ENCODE results near the gene TMEM106B.
"Not testable (repeated sequence)": the region's sequence is repeated elsewhere in the genome, so short reads cannot be mapped to it uniquely, and the experiment has no call there.

The TMEM106B gene

DNA sequence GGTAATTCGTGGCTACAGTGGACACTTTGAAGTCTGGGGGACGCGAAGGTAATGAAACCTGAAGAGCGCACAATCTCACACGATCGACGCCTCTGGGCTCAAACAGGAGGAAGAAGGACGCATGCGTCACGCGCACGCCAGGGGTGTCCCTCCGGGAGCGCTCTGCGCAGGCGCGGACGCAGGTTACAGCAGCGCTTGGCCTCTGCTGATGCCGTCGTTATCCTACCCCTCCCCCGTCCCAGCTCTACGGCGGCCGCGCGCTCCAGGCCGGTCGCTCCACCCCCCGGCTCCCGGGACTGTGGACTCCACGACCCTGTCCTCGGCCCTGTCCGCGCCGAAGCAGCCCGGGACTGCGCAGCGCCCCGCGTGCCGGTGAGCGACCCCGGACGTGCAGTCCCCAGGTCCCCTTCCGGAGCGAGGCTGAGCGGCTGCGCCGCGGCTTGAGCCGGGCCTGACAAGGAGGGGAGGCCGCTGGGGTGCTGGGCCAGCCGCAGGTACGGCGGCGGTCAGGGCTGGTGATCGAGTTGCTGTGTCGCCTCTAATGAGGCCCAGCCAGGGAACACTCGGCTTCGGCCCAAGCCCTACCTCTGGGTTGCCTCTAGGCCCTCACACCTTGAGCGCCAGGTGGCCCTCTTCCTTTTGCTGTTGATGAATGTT, at the start of gene TMEM106B:
Gene TMEM106B (plus strand): TSS at position 241 of the 657 bp plus-strand sequence. CDS start 3,517 bp downstream, outside the sequence.
- peak; percentile 96 to 97 for DNase-seq

DNA sequence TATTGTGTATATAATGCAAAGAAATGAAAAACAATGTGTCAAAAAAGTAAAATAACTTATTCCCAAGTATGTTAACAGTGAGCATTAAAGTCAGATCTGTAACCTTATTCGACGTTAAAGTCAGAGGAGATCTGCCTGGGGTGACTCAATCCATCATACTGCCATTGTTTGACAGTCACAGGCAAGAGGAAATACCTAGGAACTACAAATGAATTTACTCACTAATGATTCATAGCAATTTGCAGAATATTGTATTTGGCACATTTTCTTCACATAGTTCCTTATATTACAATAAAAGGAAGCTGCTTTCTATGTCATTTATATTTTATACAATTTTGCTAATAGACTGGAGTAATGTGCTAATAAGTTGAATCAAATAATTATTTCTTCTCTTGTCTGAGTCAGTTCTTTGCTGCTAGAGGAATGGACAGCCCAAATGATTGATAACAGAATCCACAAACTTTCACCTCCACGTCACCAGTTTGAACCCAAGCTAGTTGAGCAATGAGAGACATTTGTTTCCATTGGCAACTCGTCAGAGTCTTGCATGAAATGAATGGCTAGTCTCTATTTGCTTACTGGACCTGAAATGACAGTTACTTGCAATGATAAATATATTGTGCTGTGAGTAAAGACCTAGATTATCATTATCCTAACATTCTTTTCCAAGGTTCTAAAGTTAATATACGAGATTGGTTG, 48.5 kb upstream of the TMEM106B start:
- no peak for DNase-seq

DNA sequence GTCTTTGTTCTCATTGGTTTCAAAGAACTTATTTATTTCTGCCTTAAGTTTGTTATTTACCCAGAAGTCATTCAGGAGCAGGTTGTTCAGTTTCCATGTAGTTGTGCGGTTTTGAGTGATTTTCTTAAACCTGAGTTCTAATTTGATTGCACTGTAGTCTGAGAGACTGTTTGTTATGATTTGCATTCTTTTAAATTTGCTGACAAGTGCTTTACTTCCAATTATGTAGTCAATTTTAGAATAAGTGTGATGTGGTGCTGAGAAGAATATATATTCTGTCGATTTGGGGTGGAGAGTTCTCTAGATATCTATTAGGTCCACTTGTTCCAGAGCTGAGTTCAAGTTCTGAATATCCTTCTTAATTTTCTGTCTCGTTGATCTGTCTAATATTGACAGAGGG, 43.0 kb upstream of the TMEM106B start:
- DNase-seq: not testable (repeated sequence)

- DNase-seq: peak; percentile 27 to 37
Measured at GRCh38 chr7:12169981-12170820, 40.9 kb upstream of the TMEM106B start.

GRCh38 chr7:12173671-12174070, 37.4 kb upstream of the TMEM106B start:
- no peak for DNase-seq

DNA sequence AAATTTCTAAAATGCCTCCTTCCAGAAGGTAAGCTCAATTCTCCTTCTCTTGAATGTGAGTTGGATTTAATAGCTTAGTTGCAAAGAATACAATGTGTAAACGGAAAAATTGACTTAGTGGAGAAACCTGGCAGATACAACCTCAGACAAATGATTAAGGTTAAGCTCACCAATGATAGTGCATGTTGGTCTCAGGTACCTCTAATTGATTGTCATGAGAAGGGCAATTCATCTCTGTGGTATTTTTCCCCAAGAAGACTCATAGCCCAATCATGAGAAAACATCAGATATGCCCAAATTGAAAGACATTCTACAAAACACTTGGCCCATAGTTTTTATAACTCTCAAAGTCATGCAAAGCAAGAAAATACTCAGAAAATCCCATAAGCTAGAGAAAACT, 36.2 kb upstream of the TMEM106B start:
- no peak for DNase-seq

DNA sequence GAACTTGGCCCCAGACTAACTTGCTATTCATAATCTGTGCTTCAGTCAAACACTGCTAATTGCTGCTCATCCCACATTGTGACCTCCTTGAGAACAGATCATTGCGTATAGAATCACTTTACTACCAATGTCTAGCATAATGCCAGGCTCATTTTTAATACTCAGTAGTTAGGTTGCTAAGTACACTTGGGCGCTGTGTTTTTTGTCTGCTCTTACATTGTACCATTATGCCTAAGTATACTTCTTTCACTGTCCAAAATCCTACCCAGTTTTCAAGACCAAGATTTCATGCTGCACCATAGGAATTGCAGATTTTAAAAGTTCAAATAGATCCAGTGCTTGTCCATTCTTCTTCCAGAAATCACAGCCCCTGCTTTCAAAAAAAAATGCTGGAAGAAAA, 32.8 kb upstream of the TMEM106B start:
- no peak for DNase-seq

- no peak for DNase-seq
Measured at GRCh38 chr7:12194426-12194825, 16.7 kb upstream of the TMEM106B start.

DNA sequence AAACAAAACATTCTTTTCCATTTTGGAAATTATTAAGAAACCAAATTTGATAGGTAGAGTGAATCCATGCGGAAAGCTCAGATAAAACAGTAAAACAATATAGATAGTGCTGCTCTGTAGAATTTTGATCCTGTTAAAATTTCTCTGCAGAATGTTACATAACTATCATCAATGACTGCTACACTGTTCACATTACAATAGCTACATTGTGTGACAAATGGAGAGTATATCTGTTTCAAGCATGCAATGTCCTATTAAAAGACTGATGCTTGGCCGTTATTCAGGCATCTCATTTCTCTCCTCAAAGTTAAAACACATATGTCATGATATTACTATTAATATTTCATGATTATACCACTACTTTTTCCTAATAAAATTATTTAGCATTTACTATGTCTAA, 14.7 kb upstream of the TMEM106B start:
- DNase-seq: no peak

DNA sequence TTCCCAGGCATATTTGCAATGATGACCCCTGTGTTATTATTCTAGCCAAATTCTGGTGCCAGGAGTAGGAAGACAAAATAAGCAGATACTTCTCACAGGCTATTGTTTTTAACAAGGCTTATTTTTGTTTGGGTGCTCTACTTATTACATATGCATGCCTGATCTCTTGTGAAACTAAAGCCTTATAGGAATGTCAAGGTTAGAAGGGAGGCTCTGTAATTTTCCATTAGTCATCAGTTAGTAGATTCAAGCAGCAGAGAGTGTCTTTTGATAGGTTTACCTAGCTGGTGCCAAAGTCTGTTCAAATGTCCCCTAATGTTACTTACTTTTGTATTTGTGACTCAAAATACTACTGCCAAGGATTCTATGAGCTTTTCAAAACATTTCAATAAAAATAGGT, 11.7 kb upstream of the TMEM106B start:
- no peak for DNase-seq

GRCh38 chr7:12207046-12207445, 4.0 kb upstream of the TMEM106B start:
- DNase-seq: no peak

DNA sequence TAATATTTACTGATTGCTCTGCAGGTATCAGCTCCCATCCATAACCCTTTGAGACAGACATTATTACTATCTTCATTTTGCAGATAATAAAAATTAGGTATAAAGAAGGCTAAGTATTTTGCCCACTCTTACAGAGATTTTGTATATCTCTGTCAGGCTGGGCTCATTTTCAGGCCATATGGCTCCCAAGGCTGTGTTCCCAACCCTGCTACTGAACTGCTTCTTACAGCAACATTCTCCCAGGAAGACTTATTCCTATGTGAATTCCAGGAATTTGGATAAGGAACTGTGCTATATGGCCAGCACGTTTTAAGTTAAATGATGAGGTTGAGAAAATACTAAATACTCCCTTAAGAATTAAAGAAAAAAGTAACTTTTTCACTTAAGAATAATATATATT, 1.9 kb upstream of the TMEM106B start:
- DNase-seq: no peak

DNA sequence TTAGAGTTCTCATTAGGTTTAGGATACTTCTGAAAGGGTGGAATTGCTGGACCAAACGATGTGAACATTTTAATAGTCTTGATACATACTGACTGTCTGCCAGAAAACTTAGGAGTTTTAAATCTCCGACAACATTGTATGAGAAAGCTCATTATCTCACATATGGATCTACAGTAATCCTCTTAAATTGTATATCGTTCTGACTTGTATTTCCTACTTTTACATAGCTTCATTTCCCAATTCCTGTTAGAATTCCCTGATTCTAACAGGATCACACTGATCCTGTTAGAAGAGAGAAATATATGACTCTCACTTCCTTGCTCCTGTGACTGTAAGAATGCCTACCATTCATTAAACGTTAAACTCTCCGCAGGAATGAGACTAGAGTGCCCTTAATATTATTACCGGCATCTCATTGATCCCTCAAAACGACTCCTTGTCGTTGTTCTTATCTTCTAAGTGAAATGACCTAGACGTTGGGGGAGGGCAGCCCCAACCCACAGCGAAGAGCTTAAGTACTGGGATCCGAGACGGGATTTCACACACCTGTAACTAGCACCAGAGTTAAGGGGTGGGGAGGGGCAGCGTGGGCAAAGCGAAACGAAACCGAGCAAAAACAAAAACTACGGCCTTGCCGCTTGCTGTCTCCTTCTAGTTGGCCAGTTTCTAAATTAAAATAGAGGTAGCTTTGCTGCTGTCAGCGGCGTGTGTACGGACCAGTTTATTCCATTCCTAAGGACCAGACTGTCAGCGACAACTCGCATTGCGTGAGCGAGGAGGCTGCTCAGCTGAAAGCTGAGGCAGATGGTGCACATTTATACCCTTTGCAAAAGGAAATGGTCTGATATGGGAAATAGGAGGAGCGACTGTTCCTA, 678 bp upstream of the TMEM106B start:
- no peak for DNase-seq

- no peak for DNase-seq
Measured at GRCh38 chr7:12211711-12212485, 804 bp downstream of the TMEM106B start.

GRCh38 chr7:12217311-12217710, 6.2 kb downstream of the TMEM106B start:
- no peak for DNase-seq

- no peak for DNase-seq
Measured at GRCh38 chr7:12220389-12221046, 9.4 kb downstream of the TMEM106B start.

DNA sequence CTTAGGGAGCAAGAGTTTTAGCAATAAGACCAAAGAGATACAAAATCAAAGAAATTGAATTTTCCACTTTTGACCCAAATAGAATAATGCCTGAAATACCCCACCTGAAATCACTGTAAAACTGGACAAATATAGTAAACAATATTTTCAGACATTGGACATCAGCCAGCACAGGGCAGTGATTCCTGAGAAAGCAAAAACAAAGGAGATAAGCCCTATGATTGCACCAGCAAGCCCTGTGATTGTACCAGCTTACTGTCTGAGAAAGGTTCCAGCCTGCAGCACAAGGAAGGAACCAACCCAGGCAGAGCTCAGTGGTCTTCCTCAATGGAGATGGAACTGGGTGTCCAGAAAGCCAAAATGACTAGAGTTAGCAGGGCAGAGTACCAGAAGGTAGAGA, 10.3 kb downstream of the TMEM106B start:
- DNase-seq: no peak

- DNase-seq: no peak
Measured at GRCh38 chr7:12222889-12223579, 11.9 kb downstream of the TMEM106B start.

DNA sequence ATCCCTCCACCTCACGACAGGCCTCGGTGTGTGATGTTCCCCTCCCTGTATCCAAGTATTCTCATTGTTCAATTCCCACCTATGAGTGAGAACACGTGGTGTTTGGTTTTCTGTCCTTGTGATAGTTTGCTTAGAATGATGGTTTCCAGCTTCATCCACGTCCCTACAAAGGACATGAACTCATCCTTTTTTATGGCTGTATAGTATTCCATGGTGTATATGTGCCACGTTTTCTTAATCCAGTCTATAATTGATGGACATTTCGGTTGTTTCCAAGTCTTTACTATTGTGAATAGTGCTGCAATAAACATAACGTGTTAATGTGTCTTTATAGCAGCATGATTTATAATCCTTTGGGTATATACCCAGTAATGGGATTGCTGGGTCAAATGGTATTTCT, 13.9 kb downstream of the TMEM106B start:
- not testable (repeated sequence) for DNase-seq

- no peak for DNase-seq
Measured at GRCh38 chr7:12226756-12227155, 15.7 kb downstream of the TMEM106B start.

DNA sequence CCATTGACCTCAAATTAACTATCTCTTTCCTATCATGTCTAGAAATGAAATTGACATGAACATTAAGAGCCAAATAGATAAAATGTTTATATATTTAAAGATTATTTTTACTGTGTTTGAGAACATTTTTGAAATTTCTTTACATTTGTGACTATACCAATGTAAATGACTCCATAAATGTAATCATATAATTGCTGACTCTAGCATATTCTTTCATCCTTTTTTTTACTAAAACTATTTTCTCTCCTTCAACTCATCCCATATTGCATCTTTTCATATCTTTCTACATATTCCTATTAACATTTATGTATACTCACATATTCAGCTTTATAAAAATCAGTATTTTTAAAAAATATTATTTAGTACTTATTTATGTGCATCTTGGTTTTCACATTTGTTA, 16.9 kb downstream of the TMEM106B start:
- DNase-seq: no peak
